ENCODE results near the gene THUMPD2. TPM values are rescaled to one million over a fixed set of nuclear protein-coding genes. Genes with fewer than 3 reads are reported as not detected.

Gene THUMPD2
- total and polyA plus RNA-seq, 5 donors from 2014 or later = 5.3 to 13.4 (median 5.4) TPM

DNA sequence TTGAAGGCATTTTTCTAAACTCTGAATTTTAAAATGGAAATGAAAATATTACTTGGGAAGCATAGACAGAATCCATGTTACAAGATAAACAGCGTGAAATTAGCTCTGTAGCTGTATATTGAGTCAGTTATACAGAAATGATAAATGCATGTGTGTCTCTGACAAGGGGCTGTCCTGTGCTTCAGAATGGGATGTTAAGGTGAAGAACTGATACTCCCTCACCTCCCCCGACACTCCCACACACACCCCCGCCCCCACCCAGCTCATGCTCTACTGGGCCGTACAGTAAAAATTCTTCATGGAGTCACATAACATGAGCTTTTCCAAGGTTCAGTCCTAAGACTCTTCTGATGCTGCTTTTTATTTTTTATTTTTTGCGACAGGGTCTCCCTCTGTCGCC is 869 bp upstream of the THUMPD2 start:
- peaks cover 2% of the 10 kb centered on the region for H3K27me3 ChIP-seq (ENCODE audit: control insufficient read depth, insufficient read depth, low read length)
- Mint-ChIP-seq H3K27me3 (peaks cover 7% of the 10 kb centered on the region), H3K9me3 (no peaks in the 10 kb centered on the region), H3K36me3 (no peaks in the 10 kb centered on the region), H3K4me3 (peak overlapping the region; percentile 90 to 96 (median 94)), H3K27ac (peak overlapping the region in 2 of 3 donors; percentile 93 to 94), H3K4me1 (peaks cover 24 to 69% (median 45%) of the 10 kb centered on the region in 4 donors)
- no peak overlapping the region for H3K27ac ChIP-seq (ENCODE audit: insufficient read depth, low read length, poor library complexity, severe bottlenecking)
- no peak for ATAC-seq (ENCODE audit: low read depth in 2 of 2)
- peak overlapping the region; percentile 77 for H3K4me3 ChIP-seq (ENCODE audit: low read depth, low read length)
- H3K9me3 ChIP-seq (ENCODE audit: control insufficient read depth in 2 of 2, low read length in 2 of 2) = no peaks in the 10 kb centered on the region
- DNase-seq = no peak
- H3K36me3 ChIP-seq (ENCODE audit: control insufficient read depth, insufficient read depth, low read length) = no peaks in the 10 kb centered on the region
- H3K4me1 ChIP-seq (ENCODE audit: control insufficient read depth, insufficient read depth, low read length, poor library complexity, severe bottlenecking) = peaks cover 17% of the 10 kb centered on the region

DNA sequence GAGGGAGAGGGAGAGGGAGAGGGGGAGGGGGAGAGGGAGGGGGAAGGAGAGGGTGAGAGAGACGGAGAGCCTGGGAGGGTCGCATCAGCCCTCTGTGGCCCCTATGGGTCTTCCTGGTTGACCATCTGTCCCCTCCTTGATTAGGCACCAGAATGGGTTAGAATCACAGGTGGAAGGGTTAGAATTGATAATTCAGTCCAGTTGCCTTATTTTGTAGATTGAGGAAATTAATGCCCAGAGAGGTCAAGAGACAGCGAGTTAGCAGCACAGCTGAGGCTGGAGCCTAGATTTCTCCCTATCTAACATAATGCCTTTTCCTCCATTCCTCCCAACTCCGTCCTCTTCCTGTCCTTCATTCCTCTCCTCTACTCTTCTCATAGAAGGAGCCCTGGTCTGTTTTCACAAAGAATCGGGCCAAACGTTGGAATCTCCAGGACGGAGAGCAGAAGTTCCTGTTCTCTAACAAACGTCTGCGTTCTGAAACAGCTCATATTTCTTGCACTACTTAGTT is 338 bp upstream of the THUMPD2 start:
- peaks cover 24 to 75% (median 49%) of the 10 kb centered on the region in 4 donors for H3K4me1 Mint-ChIP-seq
- Histone ChIP-seq H3K27ac (ENCODE audit: insufficient read depth, low read length, poor library complexity, severe bottlenecking) (peak overlapping the region; percentile 61), H3K27me3 (ENCODE audit: control insufficient read depth, insufficient read depth, low read length) (peaks cover 2% of the 10 kb centered on the region), H3K4me1 (ENCODE audit: control insufficient read depth, insufficient read depth, low read length, poor library complexity, severe bottlenecking) (peaks cover 17% of the 10 kb centered on the region), H3K9me3 (ENCODE audit: control insufficient read depth in 2 of 2, low read length in 2 of 2) (no peaks in the 10 kb centered on the region), H3K4me3 (ENCODE audit: low read depth, low read length) (peak overlapping the region; percentile 77), H3K36me3 (ENCODE audit: control insufficient read depth, insufficient read depth, low read length) (no peaks in the 10 kb centered on the region)
- H3K36me3 Mint-ChIP-seq = no peaks in the 10 kb centered on the region
- H3K9me3 Mint-ChIP-seq = no peaks in the 10 kb centered on the region
- peak overlapping the region; percentile 90 to 96 (median 94) for H3K4me3 Mint-ChIP-seq
- peak overlapping the region; percentile 52 to 94 (median 93) for H3K27ac Mint-ChIP-seq
- peaks cover 7% of the 10 kb centered on the region for H3K27me3 Mint-ChIP-seq
- DNase-seq (no peak), ATAC-seq (ENCODE audit: low read depth in 2 of 2) (no peak)

DNA sequence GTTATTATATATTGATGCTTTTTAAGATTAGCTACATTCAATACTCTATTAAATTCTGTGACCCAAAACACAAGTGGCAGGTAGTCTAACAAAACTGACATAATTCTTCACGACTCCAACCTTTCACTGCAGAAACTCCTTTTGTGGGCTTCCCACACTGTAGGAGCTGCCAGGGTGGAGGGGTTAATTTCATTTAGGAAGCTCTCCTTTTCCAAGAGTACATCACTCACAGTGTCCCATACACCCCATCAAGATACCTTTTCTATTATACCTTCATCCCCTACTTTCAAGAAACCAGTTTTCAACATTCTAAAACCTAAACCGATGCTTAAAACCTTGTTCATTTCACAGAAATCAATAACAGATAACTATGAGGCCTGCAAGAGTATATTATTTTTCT is 825 bp downstream of the THUMPD2 start:
- peaks cover 7% of the 10 kb centered on the region for H3K27me3 Mint-ChIP-seq
- no peak overlapping the region for H3K27ac ChIP-seq (ENCODE audit: insufficient read depth, low read length, poor library complexity, severe bottlenecking)
- DNase-seq (no peak), ATAC-seq (ENCODE audit: low read depth in 2 of 2) (no peak)
- no peaks in the 10 kb centered on the region for H3K36me3 Mint-ChIP-seq
- no peaks in the 10 kb centered on the region for H3K27me3 ChIP-seq (ENCODE audit: control insufficient read depth, insufficient read depth, low read length)
- peaks cover 26% of the 10 kb centered on the region for H3K4me1 ChIP-seq (ENCODE audit: control insufficient read depth, insufficient read depth, low read length, poor library complexity, severe bottlenecking)
- H3K4me3 Mint-ChIP-seq = peak overlapping the region; percentile 90 to 100 (median 96)
- peaks cover 33 to 81% (median 58%) of the 10 kb centered on the region in 4 donors for H3K4me1 Mint-ChIP-seq
- no peaks in the 10 kb centered on the region for H3K36me3 ChIP-seq (ENCODE audit: control insufficient read depth, insufficient read depth, low read length)
- peak overlapping the region; percentile 65 to 96 (median 85) for H3K27ac Mint-ChIP-seq
- no peaks in the 10 kb centered on the region for H3K9me3 ChIP-seq (ENCODE audit: control insufficient read depth in 2 of 2, low read length in 2 of 2)
- H3K9me3 Mint-ChIP-seq = no peaks in the 10 kb centered on the region
- H3K4me3 ChIP-seq (ENCODE audit: low read depth, low read length) = peak overlapping the region; percentile 93

GRCh38 chr2:39772812-39773152 is 6.3 kb downstream of the THUMPD2 start:
- no peaks in the 10 kb centered on the region for H3K9me3 ChIP-seq (ENCODE audit: control insufficient read depth in 2 of 2, low read length in 2 of 2)
- DNase-seq = no peak
- ATAC-seq (ENCODE audit: low read depth in 2 of 2) = no peak
- H3K9me3 Mint-ChIP-seq = no peaks in the 10 kb centered on the region
- H3K4me1 ChIP-seq (ENCODE audit: control insufficient read depth, insufficient read depth, low read length, poor library complexity, severe bottlenecking) = peaks cover 29% of the 10 kb centered on the region
- no peak overlapping the region for H3K4me3 Mint-ChIP-seq
- peak overlapping the region; percentile 23 for H3K4me3 ChIP-seq (ENCODE audit: low read depth, low read length)
- H3K27me3 ChIP-seq (ENCODE audit: control insufficient read depth, insufficient read depth, low read length) = no peaks in the 10 kb centered on the region
- no peak overlapping the region for H3K27ac ChIP-seq (ENCODE audit: insufficient read depth, low read length, poor library complexity, severe bottlenecking)
- H3K36me3 Mint-ChIP-seq = peaks cover 21% of the 10 kb centered on the region
- no peaks in the 10 kb centered on the region for H3K27me3 Mint-ChIP-seq
- H3K27ac Mint-ChIP-seq = peak overlapping the region in 1 of 3 donors; percentile 15
- peaks cover 32 to 65% (median 48%) of the 10 kb centered on the region in 4 donors for H3K4me1 Mint-ChIP-seq
- peaks cover 12% of the 10 kb centered on the region for H3K36me3 ChIP-seq (ENCODE audit: control insufficient read depth, insufficient read depth, low read length)

- Histone ChIP-seq H3K36me3 (ENCODE audit: control insufficient read depth, insufficient read depth, low read length) (peaks cover 12% of the 10 kb centered on the region), H3K4me3 (ENCODE audit: low read depth, low read length) (peak overlapping the region; percentile 23), H3K27ac (ENCODE audit: insufficient read depth, low read length, poor library complexity, severe bottlenecking) (no peak overlapping the region), H3K27me3 (ENCODE audit: control insufficient read depth, insufficient read depth, low read length) (no peaks in the 10 kb centered on the region), H3K4me1 (ENCODE audit: control insufficient read depth, insufficient read depth, low read length, poor library complexity, severe bottlenecking) (peaks cover 24% of the 10 kb centered on the region), H3K9me3 (ENCODE audit: control insufficient read depth in 2 of 2, low read length in 2 of 2) (no peaks in the 10 kb centered on the region)
- peaks cover 21% of the 10 kb centered on the region for H3K36me3 Mint-ChIP-seq
- H3K4me3 Mint-ChIP-seq = peak overlapping the region in 1 of 4 donors; percentile 15
- H3K27me3 Mint-ChIP-seq = no peaks in the 10 kb centered on the region
- DNase-seq (peak in 1 of 3 donors; percentile 23), ATAC-seq (ENCODE audit: low read depth in 2 of 2) (no peak)
- no peaks in the 10 kb centered on the region for H3K9me3 Mint-ChIP-seq
- H3K27ac Mint-ChIP-seq = no peak overlapping the region
- H3K4me1 Mint-ChIP-seq = peaks cover 28 to 60% (median 43%) of the 10 kb centered on the region in 4 donors
Observed at GRCh38 chr2:39772086-39772811, 6.8 kb downstream of the THUMPD2 start.

DNA sequence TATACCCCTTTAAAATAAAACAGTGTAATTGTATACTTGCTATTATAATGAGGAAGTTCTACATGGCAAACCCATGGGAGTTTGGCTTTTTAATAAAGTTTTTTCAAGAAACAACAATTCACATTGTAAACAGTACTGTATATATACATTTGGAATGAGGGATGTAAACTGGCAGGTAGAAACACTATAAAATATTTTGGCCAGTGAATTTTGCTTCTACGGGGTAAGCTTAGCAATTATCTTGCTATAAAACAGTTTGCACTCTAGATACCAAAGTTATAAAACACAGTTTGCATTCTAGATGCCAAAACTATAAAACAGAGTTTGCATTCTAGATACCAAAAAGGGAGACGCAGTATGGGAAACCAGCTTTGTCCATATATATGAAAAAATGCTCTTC is 16.6 kb downstream of the THUMPD2 start:
- Histone ChIP-seq H3K9me3 (ENCODE audit: control insufficient read depth in 2 of 2, low read length in 2 of 2) (no peaks in the 10 kb centered on the region), H3K4me3 (ENCODE audit: low read depth, low read length) (no peak overlapping the region), H3K27me3 (ENCODE audit: control insufficient read depth, insufficient read depth, low read length) (no peaks in the 10 kb centered on the region), H3K4me1 (ENCODE audit: control insufficient read depth, insufficient read depth, low read length, poor library complexity, severe bottlenecking) (no peaks in the 10 kb centered on the region), H3K36me3 (ENCODE audit: control insufficient read depth, insufficient read depth, low read length) (peaks cover 52% of the 10 kb centered on the region), H3K27ac (ENCODE audit: insufficient read depth, low read length, poor library complexity, severe bottlenecking) (no peak overlapping the region)
- DNase-seq (no peak), ATAC-seq (ENCODE audit: low read depth in 2 of 2) (no peak)
- no peak overlapping the region for H3K4me3 Mint-ChIP-seq
- H3K9me3 Mint-ChIP-seq = peaks cover 0 to 4% (median 0%) of the 10 kb centered on the region in 7 donors
- no peaks in the 10 kb centered on the region for H3K27me3 Mint-ChIP-seq
- no peak overlapping the region for H3K27ac Mint-ChIP-seq
- peaks cover 10 to 28% (median 16%) of the 10 kb centered on the region in 4 donors for H3K4me1 Mint-ChIP-seq
- H3K36me3 Mint-ChIP-seq = peaks cover 40% of the 10 kb centered on the region

GRCh38 chr2:39757156-39757555 is 21.9 kb downstream of the THUMPD2 start:
- H3K4me3 Mint-ChIP-seq = no peak overlapping the region
- H3K4me1 ChIP-seq (ENCODE audit: control insufficient read depth, insufficient read depth, low read length, poor library complexity, severe bottlenecking) = no peaks in the 10 kb centered on the region
- DNase-seq (no peak), ATAC-seq (ENCODE audit: low read depth in 2 of 2) (no peak)
- no peak overlapping the region for H3K4me3 ChIP-seq (ENCODE audit: low read depth, low read length)
- H3K27me3 ChIP-seq (ENCODE audit: control insufficient read depth, insufficient read depth, low read length) = no peaks in the 10 kb centered on the region
- H3K36me3 ChIP-seq (ENCODE audit: control insufficient read depth, insufficient read depth, low read length) = peaks cover 80% of the 10 kb centered on the region
- H3K27ac ChIP-seq (ENCODE audit: insufficient read depth, low read length, poor library complexity, severe bottlenecking) = no peak overlapping the region
- peaks cover 6 to 12% (median 10%) of the 10 kb centered on the region in 4 donors for H3K4me1 Mint-ChIP-seq
- no peaks in the 10 kb centered on the region for H3K9me3 ChIP-seq (ENCODE audit: control insufficient read depth in 2 of 2, low read length in 2 of 2)
- no peaks in the 10 kb centered on the region for H3K27me3 Mint-ChIP-seq
- no peak overlapping the region for H3K27ac Mint-ChIP-seq
- peaks cover 59% of the 10 kb centered on the region for H3K36me3 Mint-ChIP-seq
- peaks cover 0 to 4% (median 0%) of the 10 kb centered on the region in 7 donors for H3K9me3 Mint-ChIP-seq

GRCh38 chr2:39755466-39755865 is 23.6 kb downstream of the THUMPD2 start:
- Histone ChIP-seq H3K4me1 (ENCODE audit: control insufficient read depth, insufficient read depth, low read length, poor library complexity, severe bottlenecking) (no peaks in the 10 kb centered on the region), H3K4me3 (ENCODE audit: low read depth, low read length) (no peak overlapping the region), H3K9me3 (ENCODE audit: control insufficient read depth in 2 of 2, low read length in 2 of 2) (no peaks in the 10 kb centered on the region), H3K27me3 (ENCODE audit: control insufficient read depth, insufficient read depth, low read length) (no peaks in the 10 kb centered on the region), H3K36me3 (ENCODE audit: control insufficient read depth, insufficient read depth, low read length) (peaks cover 82% of the 10 kb centered on the region), H3K27ac (ENCODE audit: insufficient read depth, low read length, poor library complexity, severe bottlenecking) (no peak overlapping the region)
- Mint-ChIP-seq H3K4me3 (no peak overlapping the region), H3K36me3 (peaks cover 55% of the 10 kb centered on the region), H3K27me3 (no peaks in the 10 kb centered on the region), H3K9me3 (no peaks in the 10 kb centered on the region), H3K4me1 (peaks cover 5 to 10% (median 7%) of the 10 kb centered on the region in 4 donors), H3K27ac (no peak overlapping the region)
- ATAC-seq (ENCODE audit: low read depth in 2 of 2) = no peak
- DNase-seq = no peak
